ENCODE data around the gene USP3. TPM values are rescaled to one million over a fixed set of nuclear protein-coding genes. Genes with fewer than 3 reads are reported as not detected.
"Not testable (repeated sequence)": the region's sequence is repeated elsewhere in the genome, so short reads cannot be mapped to it uniquely, and the experiment has no call there.

Gene USP3
- total RNA-seq, 1 experiment from 2014 or later: 24.2 TPM

DNA sequence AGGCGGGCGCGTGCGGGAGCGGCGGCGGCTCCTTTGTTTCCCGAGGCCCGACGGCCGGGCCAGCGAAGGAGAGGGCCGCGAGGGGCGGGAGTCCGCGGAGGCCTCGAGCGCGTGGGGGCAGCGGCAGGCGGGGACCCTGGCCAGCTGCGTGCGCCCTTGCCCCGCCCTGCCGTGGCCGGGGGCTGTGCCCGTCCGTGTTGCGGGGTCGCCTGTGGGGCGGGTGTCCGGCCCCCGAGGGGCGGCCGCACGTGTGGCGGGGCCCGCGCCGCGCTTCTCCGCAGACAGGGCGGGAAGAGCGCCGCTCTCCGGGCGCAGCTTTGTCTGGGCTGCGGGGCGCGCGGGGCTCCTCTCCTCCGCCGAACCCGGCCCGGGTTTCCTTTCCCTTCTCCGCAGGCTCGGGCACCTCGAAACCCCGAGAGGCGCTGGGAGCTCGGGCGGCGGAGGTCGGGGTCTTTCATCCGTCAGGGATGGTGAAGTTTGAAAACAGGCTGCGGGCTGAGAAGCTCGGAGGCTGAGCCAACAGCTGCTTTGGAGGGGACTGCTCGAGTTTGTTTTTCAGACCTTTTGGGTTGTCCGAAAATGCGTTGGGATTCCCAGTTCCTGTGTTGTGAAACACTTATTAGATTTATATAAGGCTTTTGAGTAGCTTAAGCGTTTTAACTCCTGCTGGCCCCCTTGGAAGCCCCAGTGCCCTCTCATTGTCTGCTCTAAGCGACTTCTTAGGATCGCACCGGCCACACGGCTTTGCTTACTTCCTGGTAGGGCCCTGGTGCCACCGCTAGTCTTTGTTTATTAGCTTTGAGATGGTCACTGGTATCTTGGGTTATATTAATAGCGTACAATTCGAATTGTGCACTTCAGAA lies 817 bp downstream of the USP3 start:
- in situ Hi-C loops (cut with HindIII; ENCODE audit: low pct_unique_long_range_greater_than_20kb, low sequenced_read_pairs): no loop called here

DNA sequence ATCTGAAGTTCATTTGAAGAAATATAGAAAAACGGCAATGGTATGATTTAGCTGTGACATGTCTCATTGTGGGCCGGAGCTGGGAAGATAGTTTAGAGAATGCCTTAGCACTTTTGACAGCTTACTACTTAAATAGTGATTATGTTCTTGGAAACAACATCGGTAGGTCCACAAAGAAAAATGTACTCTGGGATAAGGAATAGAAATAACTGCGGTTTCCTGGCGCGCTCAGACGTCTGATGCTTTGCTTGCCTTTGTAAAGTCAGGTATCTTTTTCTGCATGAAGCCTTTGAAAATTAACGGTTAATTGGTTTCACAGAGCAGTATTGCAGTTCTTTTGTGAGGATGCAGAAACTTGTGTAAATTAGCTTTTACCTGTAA lies 1.4 kb downstream of the USP3 start:
- no peak for DNase-seq (ENCODE audit: low read depth, low spot score)
- in situ Hi-C loops (cut with HindIII; ENCODE audit: low pct_unique_long_range_greater_than_20kb, low sequenced_read_pairs): no loop called here

More for the DNA sequence above, 817 bp downstream of the USP3 start:
- DNase-seq (ENCODE audit: low read depth, low spot score): peak; percentile 61

DNA sequence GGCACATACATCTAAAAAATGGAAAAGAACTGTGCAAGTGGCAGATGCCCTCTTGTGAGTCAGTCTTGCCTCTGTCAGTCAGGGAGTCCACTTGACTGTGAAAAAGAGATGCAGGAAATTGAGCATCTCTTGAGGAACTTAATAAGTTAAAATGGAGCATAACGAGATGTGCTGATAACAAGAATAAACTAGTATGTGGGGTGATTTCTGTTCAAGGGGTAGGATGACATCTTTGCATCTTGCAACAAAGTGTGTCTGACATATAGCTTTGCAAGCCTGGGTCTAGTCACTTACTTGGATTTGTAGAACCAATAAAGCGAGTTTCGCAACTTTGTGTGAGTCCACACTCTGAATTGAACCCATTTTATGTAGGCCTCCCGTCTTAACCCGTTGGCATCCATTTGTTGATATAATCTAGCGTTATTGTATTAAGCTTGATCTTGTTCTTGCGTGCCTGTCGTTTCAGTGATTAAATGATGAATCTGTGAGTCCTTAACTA lies 2.2 kb downstream of the USP3 start:
- DNase-seq (ENCODE audit: low read depth, low spot score): no peak
- in situ Hi-C loops (cut with HindIII; ENCODE audit: low pct_unique_long_range_greater_than_20kb, low sequenced_read_pairs): no loop called here

DNA sequence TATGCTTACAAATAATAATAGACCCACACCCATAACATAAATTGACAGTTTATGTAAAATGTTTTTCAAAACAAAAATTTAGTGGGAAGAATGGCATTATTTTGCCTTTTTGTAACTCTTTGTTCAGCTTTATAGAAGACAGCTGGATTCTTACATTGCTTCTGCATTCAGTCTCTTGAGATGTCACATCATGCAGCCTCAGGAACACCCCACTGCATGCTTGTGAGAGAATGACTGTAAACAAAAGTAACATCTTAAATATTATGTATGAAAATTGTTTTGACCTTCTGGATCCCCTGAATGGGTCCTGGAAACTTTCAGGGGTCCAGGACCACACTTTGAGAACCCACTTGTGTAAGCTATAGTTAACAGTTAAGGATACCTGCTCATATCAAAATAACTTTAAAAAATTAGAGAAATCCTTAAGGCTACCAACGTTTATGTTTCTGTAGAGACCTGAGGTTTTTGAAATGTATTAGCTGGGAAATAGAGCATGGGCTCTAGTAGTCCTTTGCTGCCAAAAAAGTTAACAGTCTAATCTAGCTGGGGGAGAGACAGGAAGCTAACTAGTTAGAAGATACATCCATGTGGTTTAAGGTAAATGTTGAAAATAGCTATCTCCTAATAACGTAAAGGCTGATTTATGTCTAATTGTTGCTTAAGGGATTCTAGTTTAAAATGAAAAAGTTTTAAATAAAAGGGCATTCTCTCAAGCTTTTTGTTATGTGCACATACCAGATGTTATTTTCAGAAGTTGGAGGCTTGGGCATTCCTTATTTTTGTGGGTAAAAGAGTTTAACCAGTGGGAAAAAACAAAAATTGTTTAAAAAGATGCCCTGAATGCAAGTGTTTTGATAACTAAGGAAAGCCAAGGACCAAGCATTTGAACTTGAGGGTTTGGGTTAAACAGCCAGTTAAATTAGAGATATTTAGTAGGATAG lies 3.8 kb downstream of the USP3 start:
- DNase-seq (ENCODE audit: low read depth, low spot score): no peak
- in situ Hi-C loops (cut with HindIII; ENCODE audit: low pct_unique_long_range_greater_than_20kb, low sequenced_read_pairs): no loop called here

DNA sequence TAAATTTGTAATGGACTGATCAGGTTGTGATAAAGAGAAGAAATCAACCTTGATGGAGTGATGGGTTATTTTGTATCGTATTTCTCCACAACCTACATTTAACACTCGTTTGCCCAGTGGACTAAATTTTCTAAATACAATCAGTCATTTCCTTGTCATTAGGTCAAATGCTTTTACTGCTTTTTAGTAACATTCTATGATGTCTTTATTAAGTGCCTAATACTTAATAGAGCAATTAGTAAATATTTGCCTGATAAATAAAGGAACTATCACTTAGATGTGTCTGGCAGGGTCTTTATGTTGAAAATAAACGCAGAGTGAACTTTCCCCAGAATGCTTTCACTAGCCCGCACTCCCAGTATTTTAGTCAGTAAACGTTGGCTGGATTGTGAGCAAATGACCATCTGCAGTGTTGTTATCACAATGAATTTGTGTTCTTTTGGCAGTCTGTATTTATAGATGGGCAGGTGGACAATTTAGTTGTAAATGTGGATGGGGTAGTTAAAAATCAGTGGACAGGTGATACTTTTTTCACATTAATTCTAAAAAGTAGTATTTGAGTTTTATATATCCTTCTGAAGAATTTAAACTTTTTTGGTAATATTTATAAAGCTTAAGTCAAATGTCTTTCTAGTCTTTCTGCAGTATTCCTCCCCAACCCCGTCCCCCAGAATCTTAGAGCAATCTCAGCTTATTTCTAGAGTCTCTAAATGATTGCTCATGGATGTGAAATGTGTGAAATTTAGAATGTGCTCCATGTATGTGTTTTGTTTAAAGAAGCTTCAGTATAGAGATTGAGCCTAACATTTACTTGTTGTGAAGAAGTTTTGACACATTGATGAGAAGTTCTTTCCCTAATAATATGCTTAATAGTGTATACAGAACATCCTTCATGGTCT lies 4.9 kb downstream of the USP3 start:
- in situ Hi-C loops (cut with HindIII; ENCODE audit: low pct_unique_long_range_greater_than_20kb, low sequenced_read_pairs): no loop called here
- DNase-seq (ENCODE audit: low read depth, low spot score): no peak

DNA sequence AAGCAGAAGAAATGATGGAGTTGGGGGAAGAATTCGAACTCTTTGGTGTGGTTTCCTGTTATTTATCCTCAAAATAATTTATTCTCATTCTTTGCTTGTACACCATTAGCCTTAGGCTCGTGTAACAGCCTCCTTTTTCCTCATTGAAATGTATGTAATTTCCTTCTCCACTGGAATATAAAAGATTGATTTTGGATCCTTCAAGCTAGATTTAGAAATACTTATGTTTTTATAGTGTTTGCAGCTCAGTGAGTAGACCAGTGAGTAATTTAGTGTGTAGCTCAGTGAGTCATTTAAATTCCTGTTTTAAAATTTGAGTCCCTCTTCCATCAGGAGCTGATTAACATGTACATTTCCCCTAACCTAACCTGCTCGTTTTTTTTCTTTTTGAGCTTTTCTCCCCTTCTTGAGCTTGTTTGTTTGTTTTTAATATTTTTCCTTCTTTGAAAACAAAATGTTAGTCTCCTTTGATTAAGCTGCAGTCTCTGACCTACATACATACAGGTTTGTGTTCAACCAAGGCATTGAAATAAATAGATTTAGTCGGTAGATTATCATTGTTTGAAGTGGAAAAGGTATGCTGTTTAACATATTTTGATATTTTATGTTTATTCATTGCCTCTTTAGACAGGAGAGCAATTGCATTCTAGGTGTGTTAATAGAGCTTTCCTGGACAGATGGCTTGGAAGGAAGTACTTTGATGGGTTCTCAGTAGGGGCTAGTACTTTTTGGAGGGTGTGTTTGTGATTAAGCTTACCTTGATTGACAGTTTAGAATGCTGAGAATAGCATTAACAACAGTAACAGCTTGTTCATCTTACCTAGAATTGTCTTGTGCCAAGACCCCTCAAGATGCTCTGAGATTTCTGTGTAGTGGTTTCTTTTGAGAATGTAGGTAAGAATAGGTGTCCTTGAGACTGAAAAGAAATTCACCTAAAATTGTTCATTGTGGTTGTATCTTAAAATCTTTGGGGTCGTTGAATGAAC lies 5.9 kb downstream of the USP3 start:
- in situ Hi-C loops (cut with HindIII; ENCODE audit: low pct_unique_long_range_greater_than_20kb, low sequenced_read_pairs): no loop called here
- DNase-seq (ENCODE audit: low read depth, low spot score): no peak

DNA sequence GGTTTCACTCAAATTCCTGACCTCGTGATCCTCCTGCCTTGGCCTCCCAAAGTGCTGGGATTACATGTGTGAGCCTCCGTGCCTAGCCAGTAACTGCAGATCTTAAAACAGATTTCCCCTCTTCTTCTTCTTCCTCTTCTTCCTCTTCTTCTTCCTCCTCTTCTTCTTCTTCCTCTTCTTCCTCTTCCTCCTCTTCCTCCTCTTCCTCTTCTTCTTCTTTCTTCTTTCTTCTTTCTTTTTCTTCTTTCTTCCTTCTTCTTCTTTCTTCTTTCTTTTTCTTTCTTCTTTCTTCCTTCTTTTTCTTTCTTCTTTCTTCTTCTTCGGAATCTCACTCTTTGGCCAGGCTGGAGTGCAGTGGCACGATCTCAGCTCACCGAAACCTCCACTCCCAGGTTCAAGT lies 7.8 kb downstream of the USP3 start:
- in situ Hi-C loops (cut with HindIII; ENCODE audit: low pct_unique_long_range_greater_than_20kb, low sequenced_read_pairs): no loop called here
- DNase-seq (ENCODE audit: low read depth, low spot score): no peak

DNA sequence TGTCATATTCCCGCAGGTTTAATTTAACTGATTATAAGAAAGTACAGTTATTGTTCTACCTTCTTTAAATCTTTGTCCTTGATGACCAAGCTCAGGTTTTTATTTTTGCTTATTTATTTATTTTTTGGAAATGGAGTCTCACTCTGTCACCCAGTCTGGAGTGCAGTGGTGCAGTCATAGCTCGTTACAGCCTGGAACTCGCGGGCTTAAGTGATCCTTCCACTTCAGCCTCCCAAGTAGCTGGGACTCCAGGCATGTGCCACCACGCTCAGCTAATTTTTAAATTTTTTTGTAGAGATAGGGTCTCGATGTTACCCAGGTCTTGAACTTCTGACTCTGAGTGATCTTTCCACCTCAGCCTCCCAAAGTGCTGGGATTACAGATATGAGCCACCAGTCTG lies 8.9 kb downstream of the USP3 start:
- DNase-seq (ENCODE audit: low read depth, low spot score): no peak
- in situ Hi-C loops (cut with HindIII; ENCODE audit: low pct_unique_long_range_greater_than_20kb, low sequenced_read_pairs): no loop called here

DNA sequence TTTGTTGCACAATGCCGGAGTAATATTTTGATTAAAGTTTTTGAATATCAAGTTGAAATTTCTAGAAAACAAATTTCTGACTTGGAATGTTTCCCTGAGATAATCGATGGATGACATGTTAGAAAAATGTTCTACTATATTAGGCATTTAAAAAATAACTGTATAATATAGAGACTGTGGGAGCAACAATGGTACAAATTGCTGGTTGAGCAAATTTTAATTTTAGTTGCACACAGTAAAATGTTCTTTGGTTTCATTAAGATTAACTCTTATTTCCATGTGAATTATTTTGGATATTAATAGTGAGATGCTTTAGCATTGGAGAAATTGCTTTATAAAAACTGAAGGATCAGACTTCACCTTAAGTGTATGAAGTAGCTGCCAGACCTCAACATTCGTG lies 9.3 kb downstream of the USP3 start:
- in situ Hi-C loops (cut with HindIII; ENCODE audit: low pct_unique_long_range_greater_than_20kb, low sequenced_read_pairs): no loop called here
- no peak for DNase-seq (ENCODE audit: low read depth, low spot score)

DNA sequence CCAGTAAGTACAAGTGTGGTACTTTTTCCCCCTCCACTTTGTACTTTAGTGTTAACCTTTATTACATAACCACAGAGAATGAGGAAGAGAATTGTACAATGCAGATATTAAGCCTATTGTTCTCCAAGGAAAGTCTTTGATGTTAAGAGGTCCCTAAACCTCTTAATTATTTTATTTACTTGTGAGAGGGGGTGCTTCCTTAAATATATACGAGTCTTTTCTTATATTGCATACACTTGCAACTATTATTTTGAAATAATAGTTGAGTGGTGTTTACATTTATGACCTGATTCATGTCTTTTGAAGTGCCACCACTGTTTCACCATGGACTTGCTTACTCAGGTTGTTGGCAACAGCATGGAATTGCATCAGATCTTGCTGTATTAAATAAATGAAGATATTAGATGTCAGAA lies 10.1 kb downstream of the USP3 start:
- DNase-seq (ENCODE audit: low read depth, low spot score): no peak
- in situ Hi-C loops (cut with HindIII; ENCODE audit: low pct_unique_long_range_greater_than_20kb, low sequenced_read_pairs): no loop called here

DNA sequence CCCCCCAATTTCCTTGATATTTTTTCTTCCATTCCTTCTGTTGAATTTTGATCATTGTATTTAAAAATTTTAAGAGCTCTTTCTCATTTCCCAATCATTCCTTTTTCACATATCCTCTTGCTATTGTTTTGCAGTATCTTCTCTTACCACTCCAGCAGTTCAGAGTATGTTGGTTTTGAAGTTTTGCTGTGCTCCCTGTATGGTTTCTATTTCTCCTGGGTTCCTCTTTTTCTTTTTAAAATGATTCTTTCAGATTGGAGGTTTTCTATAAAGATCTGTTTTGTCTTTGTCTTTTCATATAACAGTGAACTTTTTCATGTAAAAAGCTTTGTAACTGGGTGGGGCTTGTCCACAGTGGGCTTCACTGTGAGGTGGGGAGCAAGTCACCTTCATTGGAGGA lies 12.8 kb downstream of the USP3 start:
- no peak for DNase-seq (ENCODE audit: low read depth, low spot score)
- in situ Hi-C loops (cut with HindIII; ENCODE audit: low pct_unique_long_range_greater_than_20kb, low sequenced_read_pairs): no loop called here

DNA sequence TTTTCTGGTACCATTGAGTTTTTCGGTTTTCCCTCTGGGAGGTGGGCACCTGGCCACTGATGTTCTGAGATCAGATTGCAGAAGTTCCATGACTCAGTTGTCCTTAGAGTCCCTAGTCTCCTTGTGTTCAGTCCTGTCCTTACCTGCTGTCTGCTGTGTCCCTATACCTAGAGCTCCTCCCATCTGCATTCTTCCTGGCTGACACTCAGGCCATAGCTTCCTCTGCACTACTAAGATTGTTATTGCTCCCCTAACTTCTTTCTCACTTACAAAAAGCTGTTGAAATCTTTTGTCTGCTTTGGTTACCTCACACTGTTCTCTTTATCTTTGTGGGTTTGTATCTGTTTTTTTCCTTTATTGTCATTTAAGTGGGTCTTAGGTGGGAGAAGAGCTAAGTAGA lies 13.2 kb downstream of the USP3 start:
- in situ Hi-C loops (cut with HindIII; ENCODE audit: low pct_unique_long_range_greater_than_20kb, low sequenced_read_pairs): no loop called here
- DNase-seq (ENCODE audit: low read depth, low spot score): no peak

DNA sequence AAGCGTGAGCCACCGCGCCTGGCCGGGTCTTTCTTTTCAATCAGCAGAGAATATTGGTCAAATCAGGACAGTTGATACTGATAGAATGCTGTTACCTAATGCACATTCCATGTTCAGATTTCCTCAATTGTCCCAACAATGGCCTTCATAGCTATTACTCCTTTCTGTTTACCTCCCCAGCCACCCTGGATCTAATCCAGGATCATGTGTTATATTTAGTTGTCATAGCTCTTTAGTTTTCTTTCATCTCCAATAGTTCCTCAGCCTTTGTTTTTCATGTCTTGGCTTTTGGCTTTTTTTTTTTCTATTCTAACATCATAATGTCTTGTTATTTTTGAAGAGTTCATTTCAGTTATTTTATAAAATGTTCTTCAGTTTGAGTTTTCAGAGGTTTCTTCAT lies 14.6 kb downstream of the USP3 start:
- no peak for DNase-seq (ENCODE audit: low read depth, low spot score)
- in situ Hi-C loops (cut with HindIII; ENCODE audit: low pct_unique_long_range_greater_than_20kb, low sequenced_read_pairs): no loop called here

DNA sequence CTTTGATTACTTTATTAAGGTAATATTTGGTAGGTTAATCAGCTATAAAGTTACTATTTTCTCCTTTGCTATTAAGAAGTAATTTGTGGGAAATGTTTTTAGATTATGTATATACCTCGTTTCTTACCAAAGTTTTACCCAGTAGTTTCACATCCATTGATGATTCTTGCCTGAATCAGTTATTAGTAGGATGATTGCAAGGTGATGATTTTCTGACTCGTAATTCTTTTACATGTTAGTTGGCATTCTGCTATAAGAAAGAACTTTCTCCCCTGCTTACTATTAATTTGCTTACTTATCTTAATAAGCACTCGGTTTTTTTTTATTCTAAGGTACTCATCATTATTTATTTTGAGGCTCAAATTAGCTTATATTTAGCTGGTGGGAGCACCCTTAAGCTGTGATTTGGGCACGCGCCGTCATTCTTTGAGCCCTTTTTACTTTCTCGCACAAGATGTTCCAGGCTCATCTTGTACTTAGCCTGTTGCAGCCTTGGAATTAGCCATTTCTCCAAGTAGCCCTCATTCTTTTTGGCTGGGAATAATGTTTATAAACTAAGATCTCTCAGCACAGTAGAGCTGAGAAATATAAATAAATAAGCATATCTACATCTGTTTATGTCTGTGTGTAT lies 15.3 kb downstream of the USP3 start:
- DNase-seq (ENCODE audit: low read depth, low spot score): no peak
- in situ Hi-C loops (cut with HindIII; ENCODE audit: low pct_unique_long_range_greater_than_20kb, low sequenced_read_pairs): no loop called here

DNA sequence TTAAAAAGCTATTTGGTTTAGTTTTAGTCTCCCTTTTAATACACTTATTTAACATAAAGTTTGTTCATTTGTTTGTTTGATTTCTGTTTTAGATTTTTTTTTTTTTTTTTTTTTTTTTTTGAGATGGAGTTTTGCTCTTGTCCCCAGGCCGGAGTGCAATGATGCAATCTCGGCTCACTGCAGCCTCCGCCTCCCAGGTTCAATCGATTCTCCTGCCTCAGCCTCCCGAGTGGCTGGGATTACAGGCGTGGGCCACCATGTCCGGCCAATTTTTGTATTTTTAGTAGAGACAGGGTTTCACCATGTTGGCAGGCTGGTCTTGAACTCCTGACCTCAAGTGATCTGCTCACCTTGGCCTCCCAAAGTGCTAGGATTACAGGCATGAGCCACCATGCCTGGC lies 16.1 kb downstream of the USP3 start:
- in situ Hi-C loops (cut with HindIII; ENCODE audit: low pct_unique_long_range_greater_than_20kb, low sequenced_read_pairs); DNase-seq (ENCODE audit: low read depth, low spot score): not testable (repeated sequence)

DNA sequence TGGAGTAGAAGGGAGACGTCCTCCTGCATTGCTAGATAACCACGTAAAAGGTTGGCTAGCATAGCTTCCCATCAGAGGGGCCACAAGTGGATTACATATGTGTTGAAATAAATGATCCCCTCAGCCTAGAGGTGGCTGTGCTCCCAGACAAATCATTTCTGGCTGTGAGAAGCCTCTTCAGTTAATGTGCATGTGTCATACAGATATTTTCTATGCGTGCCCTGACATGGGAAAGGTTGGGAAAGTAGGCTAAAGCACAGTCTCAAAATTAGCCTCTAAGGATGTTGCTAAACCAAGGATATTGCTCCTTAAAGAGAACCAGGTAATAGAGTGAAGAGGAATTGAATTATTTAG lies 17.8 kb downstream of the USP3 start:
- in situ Hi-C loops (cut with HindIII; ENCODE audit: low pct_unique_long_range_greater_than_20kb, low sequenced_read_pairs): no loop called here
- no peak for DNase-seq (ENCODE audit: low read depth, low spot score)
